HEK293 (cell line): ENCODE results near the gene SLCO4A1.

Experiments used
- GFI1B ChIP-seq: fragments of 450-650 bp; formaldehyde crosslinking; IDR thresholded peaks from 2 replicates; pipeline ENCODE4 v1.5.1; 2016; ENCODE audit warnings: missing biosample characterization, missing genetic modification characterization
- SP2 ChIP-seq: fragments of 450-650 bp; formaldehyde crosslinking; IDR thresholded peaks from 2 replicates; pipeline ENCODE4 v1.5.1; 2016; ENCODE audit warnings: missing biosample characterization, missing genetic modification characterization
- ZBTB17 ChIP-seq: fragments of 450-650 bp; formaldehyde crosslinking; IDR thresholded peaks from 2 replicates; pipeline ENCODE4 v1.5.1; 2016; ENCODE audit warnings: missing biosample characterization, missing genetic modification characterization
- ZBTB21 ChIP-seq: fragments of 450-650 bp; formaldehyde crosslinking; IDR thresholded peaks from 2 replicates; pipeline ENCODE4 v1.5.1; 2017; ENCODE audit warnings: missing biosample characterization, missing genetic modification characterization
- ZBTB8A ChIP-seq: fragments of 450-650 bp; formaldehyde crosslinking; IDR thresholded peaks from 2 replicates; pipeline ENCODE4 v1.5.1; 2016; ENCODE audit warnings: missing biosample characterization, missing genetic modification characterization
- ZFP41 ChIP-seq: fragments of 450-650 bp; formaldehyde crosslinking; IDR thresholded peaks from 2 replicates; pipeline ENCODE4 v1.5.1; 2016; ENCODE audit warnings: missing biosample characterization, missing genetic modification characterization, borderline replicate concordance
- ZNF350 ChIP-seq: fragments of 450-650 bp; formaldehyde crosslinking; IDR thresholded peaks from 2 replicates; pipeline ENCODE4 v1.5.0; 2017; ENCODE audit warnings: missing biosample characterization, mild to moderate bottlenecking, missing genetic modification characterization
- ZNF510 ChIP-seq: fragments of 450-650 bp; formaldehyde crosslinking; IDR thresholded peaks from 2 replicates; pipeline ENCODE4 v1.5.1; 2018; ENCODE audit warnings: mild to moderate bottlenecking, missing genetic modification characterization, missing biosample characterization; ENCODE audit not compliant: insufficient replicate concordance
- TF ChIP-seq, protein P1 (sequence below): fragments of 450-650 bp; IDR thresholded peaks from 2 replicates; pipeline ENCODE4 v1.5.1; 2018; ENCODE audit warnings: missing biosample characterization, mild to moderate bottlenecking, missing genetic modification characterization
- TF ChIP-seq, protein P2 (sequence below): fragments of 450-650 bp; formaldehyde crosslinking; IDR thresholded peaks from 2 replicates; pipeline ENCODE4 v1.5.1; 2016; ENCODE audit warnings: missing biosample characterization, missing genetic modification characterization
- TF ChIP-seq, protein P3 (sequence below): fragments of 450-650 bp; formaldehyde crosslinking; IDR thresholded peaks from 2 replicates; pipeline ENCODE4 v1.5.1; 2016; ENCODE audit warnings: missing biosample characterization, missing genetic modification characterization, low read depth
- TF ChIP-seq, protein P4 (sequence below): fragments of 450-650 bp; formaldehyde crosslinking; IDR thresholded peaks from 2 replicates; pipeline ENCODE4 v1.5.1; 2016; ENCODE audit warnings: missing biosample characterization, missing genetic modification characterization
- TF ChIP-seq, protein P5 (sequence below): fragments of 450-650 bp; formaldehyde crosslinking; IDR thresholded peaks from 2 replicates; pipeline ENCODE4 v1.5.1; 2016; ENCODE audit warnings: missing biosample characterization, missing genetic modification characterization
- TF ChIP-seq, protein P6 (sequence below): fragments of 450-650 bp; formaldehyde crosslinking; IDR thresholded peaks from 2 replicates; pipeline ENCODE4 v1.5.1; 2016; ENCODE audit warnings: missing biosample characterization, missing genetic modification characterization

DNA sequence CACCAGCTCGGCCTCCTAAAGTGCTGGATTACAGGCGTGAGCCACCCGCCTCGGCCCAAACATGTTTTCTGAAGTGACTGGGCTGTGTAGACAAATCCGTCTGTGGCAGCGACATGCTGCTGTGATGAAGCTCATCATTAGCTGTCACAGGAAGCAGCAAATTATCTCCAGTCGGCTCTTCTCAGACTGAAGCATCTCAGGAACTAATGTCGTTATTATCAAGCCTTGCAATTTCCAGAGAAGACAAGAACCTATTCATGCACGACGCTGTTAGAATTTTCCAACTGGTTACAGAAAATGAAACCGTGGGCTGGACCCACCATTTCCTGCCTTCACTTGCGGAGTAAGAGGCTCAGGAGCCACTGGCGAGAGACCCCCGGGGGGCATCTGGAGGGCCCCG, 49.2 kb downstream of the SLCO4A1 start:
- TF ChIP-seq, protein P1, sequence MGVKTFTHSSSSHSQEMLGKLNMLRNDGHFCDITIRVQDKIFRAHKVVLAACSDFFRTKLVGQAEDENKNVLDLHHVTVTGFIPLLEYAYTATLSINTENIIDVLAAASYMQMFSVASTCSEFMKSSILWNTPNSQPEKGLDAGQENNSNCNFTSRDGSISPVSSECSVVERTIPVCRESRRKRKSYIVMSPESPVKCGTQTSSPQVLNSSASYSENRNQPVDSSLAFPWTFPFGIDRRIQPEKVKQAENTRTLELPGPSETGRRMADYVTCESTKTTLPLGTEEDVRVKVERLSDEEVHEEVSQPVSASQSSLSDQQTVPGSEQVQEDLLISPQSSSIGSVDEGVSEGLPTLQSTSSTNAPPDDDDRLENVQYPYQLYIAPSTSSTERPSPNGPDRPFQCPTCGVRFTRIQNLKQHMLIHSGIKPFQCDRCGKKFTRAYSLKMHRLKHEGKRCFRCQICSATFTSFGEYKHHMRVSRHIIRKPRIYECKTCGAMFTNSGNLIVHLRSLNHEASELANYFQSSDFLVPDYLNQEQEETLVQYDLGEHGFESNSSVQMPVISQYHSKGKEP (tag by site-specific recombination): no peak
- TF ChIP-seq, protein P2, sequence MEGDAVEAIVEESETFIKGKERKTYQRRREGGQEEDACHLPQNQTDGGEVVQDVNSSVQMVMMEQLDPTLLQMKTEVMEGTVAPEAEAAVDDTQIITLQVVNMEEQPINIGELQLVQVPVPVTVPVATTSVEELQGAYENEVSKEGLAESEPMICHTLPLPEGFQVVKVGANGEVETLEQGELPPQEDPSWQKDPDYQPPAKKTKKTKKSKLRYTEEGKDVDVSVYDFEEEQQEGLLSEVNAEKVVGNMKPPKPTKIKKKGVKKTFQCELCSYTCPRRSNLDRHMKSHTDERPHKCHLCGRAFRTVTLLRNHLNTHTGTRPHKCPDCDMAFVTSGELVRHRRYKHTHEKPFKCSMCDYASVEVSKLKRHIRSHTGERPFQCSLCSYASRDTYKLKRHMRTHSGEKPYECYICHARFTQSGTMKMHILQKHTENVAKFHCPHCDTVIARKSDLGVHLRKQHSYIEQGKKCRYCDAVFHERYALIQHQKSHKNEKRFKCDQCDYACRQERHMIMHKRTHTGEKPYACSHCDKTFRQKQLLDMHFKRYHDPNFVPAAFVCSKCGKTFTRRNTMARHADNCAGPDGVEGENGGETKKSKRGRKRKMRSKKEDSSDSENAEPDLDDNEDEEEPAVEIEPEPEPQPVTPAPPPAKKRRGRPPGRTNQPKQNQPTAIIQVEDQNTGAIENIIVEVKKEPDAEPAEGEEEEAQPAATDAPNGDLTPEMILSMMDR (tag by site-specific recombination): no peak
- TF ChIP-seq GFI1B (tag by site-specific recombination) (no peak), ZBTB21 (tag by site-specific recombination) (no peak), ZNF350 (tag by site-specific recombination) (no peak), SP2 (tag by site-specific recombination) (no peak), ZBTB17 (no peak), ZNF510 (no peak), ZFP41 (no peak), ZBTB8A (tag by site-specific recombination) (no peak)
- TF ChIP-seq, protein P3, sequence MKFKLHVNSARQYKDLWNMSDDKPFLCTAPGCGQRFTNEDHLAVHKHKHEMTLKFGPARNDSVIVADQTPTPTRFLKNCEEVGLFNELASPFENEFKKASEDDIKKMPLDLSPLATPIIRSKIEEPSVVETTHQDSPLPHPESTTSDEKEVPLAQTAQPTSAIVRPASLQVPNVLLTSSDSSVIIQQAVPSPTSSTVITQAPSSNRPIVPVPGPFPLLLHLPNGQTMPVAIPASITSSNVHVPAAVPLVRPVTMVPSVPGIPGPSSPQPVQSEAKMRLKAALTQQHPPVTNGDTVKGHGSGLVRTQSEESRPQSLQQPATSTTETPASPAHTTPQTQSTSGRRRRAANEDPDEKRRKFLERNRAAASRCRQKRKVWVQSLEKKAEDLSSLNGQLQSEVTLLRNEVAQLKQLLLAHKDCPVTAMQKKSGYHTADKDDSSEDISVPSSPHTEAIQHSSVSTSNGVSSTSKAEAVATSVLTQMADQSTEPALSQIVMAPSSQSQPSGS (tag by site-specific recombination): no peak
- TF ChIP-seq, protein P4, sequence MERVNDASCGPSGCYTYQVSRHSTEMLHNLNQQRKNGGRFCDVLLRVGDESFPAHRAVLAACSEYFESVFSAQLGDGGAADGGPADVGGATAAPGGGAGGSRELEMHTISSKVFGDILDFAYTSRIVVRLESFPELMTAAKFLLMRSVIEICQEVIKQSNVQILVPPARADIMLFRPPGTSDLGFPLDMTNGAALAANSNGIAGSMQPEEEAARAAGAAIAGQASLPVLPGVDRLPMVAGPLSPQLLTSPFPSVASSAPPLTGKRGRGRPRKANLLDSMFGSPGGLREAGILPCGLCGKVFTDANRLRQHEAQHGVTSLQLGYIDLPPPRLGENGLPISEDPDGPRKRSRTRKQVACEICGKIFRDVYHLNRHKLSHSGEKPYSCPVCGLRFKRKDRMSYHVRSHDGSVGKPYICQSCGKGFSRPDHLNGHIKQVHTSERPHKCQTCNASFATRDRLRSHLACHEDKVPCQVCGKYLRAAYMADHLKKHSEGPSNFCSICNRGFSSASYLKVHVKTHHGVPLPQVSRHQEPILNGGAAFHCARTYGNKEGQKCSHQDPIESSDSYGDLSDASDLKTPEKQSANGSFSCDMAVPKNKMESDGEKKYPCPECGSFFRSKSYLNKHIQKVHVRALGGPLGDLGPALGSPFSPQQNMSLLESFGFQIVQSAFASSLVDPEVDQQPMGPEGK (tag by site-specific recombination): no peak
- TF ChIP-seq, protein P5, sequence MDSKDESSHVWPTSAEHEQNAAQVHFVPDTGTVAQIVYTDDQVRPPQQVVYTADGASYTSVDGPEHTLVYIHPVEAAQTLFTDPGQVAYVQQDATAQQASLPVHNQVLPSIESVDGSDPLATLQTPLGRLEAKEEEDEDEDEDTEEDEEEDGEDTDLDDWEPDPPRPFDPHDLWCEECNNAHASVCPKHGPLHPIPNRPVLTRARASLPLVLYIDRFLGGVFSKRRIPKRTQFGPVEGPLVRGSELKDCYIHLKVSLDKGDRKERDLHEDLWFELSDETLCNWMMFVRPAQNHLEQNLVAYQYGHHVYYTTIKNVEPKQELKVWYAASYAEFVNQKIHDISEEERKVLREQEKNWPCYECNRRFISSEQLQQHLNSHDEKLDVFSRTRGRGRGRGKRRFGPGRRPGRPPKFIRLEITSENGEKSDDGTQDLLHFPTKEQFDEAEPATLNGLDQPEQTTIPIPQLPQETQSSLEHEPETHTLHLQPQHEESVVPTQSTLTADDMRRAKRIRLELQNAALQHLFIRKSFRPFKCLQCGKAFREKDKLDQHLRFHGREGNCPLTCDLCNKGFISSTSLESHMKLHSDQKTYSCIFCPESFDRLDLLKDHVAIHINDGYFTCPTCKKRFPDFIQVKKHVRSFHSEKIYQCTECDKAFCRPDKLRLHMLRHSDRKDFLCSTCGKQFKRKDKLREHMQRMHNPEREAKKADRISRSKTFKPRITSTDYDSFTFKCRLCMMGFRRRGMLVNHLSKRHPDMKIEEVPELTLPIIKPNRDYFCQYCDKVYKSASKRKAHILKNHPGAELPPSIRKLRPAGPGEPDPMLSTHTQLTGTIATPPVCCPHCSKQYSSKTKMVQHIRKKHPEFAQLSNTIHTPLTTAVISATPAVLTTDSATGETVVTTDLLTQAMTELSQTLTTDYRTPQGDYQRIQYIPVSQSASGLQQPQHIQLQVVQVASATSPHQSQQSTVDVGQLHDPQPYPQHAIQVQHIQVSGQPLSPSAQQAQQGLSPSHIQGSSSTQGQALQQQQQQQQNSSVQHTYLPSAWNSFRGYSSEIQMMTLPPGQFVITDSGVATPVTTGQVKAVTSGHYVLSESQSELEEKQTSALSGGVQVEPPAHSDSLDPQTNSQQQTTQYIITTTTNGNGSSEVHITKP: no peak
- TF ChIP-seq, protein P6, sequence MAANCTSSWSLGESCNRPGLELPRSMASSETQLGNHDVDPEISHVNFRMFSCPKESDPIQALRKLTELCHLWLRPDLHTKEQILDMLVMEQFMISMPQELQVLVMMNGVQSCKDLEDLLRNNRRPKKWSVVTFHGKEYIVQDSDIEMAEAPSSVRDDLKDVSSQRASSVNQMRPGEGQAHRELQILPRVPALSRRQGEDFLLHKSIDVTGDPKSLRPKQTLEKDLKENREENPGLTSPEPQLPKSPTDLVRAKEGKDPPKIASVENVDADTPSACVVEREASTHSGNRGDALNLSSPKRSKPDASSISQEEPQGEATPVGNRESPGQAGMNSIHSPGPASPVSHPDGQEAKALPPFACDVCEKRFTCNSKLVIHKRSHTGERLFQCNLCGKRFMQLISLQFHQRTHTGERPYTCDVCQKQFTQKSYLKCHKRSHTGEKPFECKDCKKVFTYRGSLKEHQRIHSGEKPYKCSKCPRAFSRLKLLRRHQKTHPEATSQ (tag by site-specific recombination): no peak
